GM21367 (cell line): ENCODE data around the gene SNED1.

Experiments used
- ATAC-seq: cut with Tn5 transposase; IDR thresholded peaks from one replicate; pipeline ENCODE4 v1.9.1; 2021; ENCODE audit not compliant: unreplicated experiment

The SNED1 gene

DNA sequence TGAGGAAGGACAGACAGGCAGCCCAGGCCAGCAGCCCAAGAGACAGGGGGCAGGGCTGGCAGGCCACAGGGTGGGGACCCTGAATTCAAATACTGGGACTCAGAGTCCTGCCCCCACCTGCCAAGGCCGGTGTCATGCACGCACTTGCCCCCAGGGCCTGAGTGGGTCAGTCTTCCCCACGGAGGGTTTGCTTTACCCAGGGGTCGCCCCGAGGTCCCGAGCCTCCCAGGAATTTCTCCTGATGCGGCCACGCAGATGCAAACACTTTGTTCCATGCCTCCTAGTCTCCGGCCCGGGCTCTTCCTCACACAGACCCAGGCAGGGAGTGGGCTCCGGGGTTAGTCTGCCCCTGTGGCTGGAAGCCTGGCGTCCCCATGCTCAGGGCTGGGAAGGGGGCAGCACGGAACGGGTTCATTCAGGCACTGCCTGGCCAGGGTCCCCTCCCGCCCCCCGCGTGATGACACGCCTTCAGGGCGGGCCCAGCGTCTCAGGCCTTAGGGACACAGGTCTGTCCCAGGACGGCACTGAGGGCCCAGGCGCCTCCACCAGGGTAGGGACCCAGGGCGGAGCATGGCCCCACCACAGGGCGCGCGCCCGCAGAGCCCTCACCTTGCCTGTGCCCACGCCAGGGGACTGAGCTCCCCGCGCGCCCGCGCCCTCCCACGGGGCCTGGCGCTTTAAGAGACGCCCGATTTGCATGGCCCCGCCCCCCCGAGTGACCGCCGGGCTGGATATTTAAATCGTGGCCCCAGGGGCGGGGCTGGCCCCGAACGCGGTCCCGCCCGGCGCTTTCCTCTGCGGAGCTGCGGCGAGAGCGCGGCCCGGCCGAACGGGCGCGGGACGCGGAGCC is at the start of gene SNED1:
Gene SNED1 (plus strand): TSS at position 763 of the 850 bp plus-strand sequence. CDS start 220 bp downstream, outside the sequence.
- no peak for ATAC-seq

DNA sequence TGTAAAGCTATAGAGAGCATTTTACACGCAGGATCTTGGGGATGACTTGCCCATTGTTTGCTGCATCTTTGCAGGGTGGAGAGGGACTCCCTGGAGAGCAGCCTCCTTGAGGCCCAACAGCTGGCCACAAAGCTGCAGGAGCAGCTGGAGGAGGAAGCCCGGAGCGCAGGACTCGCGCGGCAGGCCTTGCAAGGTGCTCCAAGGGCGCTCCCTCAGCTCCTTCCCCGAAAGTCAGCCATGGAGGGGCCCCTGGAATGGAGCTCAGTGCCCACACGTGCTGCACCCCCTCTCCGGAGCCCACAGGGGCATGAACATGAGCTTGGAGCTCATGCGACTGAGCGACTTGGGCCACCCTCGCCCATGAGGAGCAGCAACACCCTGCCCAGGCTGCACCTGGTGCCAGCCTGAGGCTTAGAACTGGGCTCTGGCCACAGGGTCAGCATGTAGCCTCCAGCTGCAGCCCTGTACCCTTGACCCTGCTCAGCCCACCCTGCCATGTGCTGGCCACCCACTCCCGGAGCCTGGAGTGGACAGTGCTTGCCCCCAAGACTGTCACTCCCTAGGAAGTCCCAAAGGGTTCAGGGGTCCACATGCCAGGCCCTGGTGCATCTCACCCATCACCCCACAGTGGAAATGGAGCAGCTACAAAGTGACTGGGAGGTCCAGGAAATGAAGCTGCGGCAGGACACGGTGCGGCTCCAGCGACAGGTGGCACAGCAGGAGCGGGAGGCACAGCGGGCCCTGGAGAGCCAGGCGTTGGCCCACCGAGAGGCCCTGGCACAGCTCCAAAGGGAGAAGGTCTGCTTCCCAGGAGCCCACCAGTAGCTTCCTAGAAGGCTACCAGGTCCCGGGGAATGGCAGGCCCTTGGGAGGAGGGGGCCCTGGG is 49.3 kb upstream of the SNED1 start:
- no peak for ATAC-seq

DNA sequence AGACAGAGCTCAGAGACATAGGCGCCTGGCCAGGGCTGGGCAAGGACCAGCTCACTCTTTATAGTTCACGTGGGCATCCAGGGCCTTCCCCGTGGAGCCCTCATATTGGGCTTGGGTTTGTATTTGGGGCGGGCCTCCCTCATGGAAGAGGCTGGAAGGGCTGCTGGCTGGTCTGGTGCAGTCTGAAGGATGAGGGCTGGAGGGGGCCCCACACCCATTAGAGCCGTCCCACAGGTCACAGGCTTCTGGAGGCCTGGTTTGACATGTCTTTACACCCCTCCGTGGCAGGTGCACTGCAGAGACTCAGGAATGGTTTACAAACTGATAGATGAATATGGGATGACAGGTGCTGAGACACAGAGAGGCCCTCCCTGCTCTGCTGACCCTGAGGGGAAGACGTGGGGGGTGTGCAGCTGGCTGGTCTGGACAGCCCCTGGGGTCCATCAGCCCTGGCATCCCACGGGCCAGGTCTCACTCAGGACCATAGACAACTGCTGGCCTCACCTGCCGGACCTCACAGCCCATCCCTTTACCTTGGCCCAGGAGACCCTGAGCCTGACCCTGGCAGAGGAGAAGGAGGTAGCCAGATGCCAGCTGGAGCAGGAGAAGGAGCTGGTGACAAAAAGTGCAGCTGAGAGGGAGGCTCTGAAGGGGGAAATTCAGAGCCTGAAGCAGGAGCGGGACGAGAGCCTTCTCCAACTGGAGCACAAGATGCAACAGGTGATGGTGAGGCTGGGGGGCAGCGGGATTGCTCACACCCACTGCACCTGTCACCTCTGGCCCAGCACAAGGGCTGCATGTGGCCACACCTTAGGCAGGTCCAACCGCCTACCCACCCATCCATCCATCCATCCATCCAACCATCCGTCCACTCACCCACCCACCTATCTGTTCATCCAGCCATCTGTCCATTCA is 48.4 kb upstream of the SNED1 start:
- no peak for ATAC-seq

DNA sequence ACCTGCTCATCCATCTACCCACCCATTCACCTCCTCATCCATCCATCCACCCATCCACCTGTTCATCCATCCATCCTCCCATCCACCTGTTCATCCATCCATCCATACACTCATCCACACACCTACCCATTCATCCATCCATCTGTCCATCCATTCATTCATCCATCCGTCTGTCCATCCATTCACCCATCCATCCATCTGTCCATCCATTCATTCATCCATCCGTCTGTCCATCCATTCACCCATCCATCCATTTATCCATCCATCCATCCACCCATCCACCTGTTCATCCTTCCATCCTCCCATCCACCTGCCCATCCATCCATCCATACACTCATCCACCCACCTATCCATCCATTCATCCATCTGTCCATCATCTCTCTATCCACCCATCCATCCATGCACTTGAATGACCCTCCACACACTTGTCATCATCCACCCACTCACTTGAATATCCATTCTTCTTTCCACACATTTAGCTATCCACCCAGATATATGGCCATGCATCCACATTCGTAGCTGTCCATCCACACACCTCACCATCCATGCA is 47.3 kb upstream of the SNED1 start:
- no peak for ATAC-seq

DNA sequence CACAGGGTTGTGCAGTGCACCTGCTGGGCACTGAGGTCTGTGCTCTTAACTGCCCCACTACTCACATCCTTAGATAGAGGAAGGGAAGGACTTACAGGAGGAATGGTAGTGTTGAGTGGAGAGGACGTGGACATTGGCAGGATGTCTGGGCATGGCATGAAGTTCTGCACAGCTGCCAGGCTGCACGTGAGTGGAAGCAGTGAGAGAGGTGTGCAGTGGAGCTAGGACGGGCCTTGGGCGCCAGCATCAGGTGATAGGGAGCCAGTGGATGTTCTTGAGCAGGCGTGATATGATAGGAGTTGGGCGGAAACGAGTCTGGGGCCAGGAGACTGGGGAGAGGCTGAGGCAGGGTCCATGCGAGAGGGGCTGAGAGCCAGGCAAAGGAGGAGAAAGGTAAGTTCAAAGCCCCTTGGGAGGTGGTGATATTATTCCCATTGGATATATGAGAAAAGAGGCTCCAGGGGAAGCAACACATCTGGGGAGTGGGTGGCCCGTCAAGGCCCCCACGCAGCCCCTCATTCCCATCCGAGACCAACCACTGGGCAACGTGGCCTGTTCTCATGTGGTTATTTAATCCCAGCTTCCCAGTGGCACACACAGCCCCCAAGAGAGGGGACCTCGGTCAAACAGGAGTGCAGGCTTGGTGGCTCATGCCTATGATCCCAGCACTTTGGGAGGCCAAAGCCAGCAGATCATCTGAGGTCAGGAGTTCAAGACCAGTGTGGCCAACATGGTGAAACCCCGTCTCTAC is 45.7 kb upstream of the SNED1 start:
- ATAC-seq, result no peak

DNA sequence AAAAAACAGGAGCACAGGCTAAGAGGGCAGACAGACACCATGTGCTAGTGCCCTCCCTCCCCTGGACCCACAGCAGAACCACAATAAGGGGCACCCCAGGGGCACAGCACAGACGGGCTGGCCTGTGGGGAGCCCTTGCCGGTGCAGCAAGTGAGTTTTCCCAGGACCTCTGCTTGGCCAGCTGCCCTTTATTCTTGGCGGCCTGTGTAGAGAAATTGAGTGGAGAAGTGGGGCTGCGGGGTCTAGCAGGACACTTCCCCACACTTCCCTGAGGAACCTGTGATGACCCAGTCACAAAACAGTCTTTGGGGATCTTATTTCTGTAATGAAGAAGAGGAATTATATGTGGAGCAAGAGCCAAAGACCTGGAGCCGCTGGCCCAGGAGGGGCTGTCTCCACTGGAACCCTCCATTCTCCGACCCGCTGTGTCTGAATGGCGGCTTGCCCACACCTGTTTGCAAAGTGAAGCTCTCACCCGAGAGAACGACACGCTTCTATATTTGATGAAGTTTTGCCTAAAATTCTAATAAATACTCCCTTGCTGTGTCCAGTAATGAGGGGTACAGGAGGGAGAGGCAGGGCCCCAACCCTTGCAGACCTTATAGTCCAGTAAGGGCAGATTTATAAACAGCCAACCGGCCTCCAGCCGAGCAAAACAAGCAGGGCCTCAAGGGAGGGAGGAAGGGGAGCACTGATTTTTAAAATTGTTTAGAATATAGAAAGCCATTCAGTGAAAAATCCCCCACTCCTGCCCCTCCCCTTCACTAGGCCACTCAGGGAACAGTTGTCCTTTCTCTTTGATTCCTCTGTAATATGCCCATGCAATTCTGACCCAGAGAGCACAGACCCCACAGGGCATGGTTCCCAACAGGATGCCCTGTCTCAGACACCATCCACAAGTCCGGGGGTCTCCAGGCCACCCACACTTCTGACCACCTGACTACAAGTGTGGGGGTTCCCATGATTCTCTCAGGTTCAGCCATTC is 44.7 kb upstream of the SNED1 start:
- no peak for ATAC-seq

DNA sequence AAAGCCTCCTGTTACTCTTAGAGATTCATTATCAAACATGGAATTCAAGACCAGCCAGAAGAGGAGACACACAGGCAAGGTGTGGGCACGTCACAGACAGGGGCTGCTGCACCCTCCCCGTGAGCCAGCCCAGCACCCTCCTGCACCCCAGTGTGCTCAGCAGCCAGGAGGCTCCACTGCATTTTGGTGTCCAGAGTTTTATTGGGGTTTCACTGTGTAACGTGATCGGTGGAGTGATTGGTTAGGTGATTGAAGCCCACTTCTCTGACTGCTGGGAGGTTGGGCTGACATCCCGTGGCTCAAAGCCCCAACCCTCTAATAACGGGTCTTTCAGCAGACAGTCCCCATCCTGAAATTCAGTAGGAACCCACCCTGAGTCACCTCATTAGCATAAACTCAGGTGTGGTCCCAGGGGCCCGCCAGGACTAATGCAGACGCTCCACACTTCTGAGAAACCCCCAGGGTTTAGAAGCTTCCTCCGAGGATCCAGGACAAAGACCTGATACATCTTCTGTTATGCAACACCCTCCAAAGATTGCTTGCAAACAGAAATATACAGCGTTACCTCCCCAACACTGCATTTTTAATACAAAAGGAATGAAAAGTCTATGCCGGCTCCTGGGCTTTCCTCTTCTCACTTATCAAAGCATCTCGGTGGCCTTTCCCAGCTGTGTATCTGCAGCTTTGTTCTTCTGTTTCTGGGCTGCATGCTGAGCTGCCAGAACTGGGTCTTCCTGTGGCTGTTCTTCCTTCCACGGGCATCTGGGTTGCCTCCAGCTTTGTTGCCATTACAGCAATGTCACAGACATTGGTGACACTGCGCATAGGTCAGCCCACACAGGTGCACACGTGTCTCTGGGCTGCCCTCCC is 43.7 kb upstream of the SNED1 start:
- ATAC-seq, result no peak

DNA sequence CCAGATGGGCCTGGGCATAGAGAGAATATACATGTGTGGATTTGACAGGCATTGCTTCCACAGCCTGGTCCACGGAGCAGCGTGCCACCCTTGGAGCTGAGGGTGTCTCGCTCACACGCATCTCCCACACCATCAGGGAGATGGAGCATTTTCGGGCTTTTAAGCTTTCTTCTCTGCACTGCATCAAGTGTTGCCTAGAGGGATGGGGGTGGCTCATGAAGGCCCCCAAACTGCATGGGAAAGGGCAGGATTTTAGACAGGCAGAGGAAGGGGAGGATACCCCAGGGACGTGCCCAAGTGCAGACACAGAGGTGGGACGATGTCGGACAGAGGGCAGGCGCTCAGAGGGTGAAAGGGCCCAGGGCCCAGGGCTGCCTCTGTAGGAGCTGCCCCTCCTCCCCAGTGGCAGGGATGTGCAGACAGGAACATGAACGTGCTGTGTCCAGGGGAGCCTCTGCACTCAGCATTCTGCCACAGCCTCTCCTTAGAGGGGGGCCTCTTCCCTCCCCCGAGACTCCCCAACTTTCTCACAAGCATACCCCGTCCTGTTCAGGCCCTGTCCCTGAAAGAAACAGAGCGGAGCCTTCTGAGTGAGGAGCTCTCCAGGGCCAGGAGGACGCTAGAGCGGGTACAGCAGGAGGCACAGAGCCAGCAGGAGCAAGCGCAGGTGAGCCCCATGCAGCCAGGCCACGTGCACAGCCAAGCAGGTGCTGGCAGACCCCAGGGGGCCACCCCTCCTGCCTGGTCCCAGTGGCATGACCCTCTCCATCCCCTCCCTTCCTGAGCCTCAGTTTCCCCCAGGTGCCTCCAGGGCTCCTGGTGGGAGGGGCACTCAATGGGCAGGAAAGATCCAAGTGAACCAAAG is 42.9 kb upstream of the SNED1 start:
- no peak for ATAC-seq

DNA sequence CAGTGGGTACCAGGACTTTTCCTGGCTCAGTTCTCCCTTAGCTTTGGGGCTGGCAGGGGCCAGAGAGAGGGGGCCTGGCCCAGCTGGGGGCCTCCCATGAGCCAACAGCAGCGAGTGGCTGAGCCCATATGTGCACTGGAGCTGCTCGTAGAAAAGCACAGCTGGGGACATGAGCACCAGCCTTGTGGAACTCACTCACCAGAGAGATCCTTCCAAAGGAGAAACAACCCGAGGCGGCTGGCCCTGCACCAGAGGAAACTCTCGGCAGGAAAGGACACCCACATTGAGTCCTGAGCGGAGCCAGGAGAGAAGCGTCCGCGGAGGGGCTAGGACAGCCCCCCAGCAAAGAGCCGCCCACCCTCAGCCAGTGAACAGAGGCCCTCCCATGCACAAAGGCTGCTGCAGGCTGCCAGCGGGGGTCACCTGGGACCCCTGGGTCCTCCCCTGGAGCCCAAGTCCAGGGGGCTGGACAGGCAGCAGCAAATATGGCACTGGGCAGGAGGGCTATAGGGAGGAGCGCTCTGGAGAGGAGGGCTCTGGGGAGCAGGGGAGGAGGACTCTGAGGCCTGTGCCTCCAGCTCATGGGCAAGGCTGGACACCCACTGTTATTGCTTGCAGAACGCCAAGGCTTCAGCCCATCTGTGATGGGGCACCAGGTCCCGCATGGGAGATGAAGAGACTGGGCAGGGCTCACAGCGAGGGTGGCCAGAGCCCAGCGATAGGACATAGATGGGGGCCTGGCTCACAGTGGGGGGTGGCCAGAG is 42.1 kb upstream of the SNED1 start:
- ATAC-seq, result no peak

DNA sequence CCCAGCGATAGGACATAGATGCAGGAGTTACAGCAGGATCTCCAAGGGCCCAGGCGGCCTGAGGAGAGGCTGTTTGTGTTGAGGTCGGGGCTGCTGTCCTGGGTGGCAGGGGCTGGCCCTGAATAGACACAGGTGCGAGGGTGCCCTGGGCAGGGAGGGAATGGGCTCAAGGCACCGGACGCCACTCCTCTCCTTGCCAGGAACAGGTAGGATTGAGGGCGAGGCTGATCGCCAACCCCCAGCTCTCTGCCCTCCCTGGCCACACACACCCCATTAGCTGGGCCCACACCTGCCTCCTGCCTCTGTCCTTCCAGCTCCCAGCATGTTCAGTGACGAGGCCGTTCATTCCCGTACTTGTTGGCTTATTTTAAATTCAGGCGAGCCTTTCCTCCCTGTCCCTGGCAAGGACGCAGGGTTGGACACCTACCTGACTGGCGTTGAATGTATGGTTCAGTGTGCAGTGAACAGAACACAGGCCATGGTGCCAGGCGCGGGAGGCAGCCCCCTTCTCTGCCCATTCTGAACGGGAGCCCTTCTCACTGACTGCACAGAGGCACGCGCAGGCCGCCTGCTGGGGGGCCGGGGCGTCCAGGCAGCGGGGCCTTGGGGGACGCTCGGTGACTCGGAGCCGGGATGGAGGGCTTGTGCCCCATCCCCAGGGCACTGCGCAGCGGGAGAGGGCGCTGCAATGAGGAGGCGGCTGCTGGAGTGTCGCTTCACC is 41.3 kb upstream of the SNED1 start:
- no peak for ATAC-seq

DNA sequence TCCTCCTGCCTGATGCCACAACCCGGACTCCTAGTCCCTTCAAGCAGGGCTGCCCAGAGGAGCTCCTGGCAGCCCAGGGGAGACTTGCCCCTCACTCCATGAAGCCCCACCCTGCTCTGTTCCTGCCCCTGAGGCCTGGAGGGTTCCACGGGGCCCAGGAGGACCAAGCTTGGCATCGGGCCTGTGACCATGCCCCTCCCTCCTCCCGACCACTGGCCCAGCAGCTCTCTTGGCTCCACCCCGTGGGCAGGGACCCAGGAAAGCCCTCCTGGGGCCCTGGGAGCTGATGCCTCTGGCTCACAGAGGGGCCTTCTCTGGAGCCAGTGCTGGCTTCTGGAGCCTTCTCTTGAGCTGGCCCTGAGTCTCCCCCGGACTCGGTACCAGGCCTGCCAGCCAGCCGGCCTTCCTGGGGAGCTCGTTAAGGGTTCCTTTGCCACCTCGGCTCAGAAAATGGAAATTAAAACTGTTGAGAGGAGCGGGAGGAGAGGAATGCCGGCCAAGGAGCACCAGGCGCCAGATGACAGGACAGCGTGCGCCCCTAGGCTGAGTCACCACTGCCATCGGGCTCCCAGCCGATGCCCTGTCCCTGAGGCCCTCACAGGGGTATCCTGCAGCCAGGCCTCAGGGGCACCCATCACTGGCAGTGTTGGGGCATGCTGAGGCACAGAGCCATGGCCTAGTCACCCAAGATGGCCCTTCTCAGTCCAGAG is 40.6 kb upstream of the SNED1 start:
- no peak for ATAC-seq

DNA sequence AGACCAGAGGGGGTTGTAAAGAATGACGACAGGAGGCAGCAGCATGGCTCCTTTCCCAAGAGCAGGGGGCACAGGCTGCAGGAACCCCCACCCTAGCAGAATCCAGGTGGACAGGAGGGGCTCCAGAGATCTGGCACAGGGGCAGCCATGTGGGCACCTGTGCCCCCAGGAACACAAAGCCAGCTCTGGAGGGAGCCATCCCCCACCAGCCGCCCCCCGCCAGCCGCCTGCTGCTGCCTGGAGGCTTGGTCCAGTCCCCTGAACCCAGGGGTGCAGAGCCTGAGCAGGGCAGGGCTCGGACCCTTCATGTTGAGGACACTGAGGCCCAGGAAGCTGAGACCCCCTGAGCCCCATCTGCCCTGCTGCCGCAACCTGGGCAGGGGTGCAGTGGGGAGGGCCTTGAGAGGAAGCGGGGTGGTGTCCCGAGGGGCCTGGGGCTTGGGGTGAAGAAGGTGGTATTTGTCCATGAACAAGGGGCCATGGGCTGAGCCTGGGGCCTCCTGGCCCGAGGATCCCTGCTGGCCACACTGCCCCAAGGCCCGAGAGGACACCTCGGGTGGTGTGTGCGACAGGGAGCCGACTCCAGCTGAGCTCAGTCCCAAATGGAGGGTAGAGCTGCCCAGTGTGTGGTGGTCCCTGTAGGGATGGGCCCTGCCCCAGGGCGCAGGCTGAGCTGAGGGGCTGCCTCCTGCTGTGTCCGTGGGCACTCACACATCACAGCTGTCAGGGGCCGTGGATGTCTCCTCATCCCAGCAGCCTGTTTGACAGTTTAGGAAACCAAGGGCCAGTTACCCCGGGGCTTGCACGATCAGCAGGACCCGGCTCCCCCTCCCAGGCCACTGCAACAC is 39.8 kb upstream of the SNED1 start:
- ATAC-seq, result no peak

DNA sequence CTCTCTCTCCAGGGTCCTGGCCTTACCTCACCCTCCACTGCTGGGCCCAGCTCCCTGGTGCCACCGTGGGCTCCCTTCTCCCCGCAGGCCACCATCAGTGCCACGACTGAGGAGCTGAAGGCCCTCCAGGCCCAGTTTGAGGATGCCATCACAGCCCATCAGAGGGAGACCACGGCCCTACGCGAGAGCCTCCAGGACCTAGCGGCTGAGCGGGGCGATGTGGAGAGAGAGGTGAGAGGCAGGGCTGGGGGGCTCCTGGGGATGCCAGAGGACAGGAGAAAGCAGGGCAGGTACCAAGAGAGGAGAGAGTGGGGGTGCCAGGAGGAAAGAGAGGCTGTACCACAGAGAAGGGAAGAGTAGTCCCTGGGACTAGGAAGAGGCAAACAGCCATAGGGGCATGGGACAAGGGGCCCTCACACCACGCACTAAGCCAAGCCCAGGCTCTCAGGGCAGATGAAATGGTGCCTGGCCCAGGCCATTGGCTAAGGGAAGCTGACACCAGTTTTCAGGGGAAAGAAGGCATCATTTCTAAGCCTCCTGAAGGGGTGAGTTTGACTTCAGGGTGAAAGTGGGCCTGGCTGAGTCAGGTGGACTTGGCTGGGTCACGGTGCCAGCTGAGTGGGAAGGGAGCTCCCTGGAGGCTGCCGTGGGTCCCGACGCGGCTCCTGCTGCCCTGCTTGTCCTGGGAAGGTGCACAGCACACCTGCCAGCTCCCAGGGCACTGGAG is 39.0 kb upstream of the SNED1 start:
- no peak for ATAC-seq
